Stomach (tissue), 9 donors: ENCODE results near the gene ZFPM1. TPM values are rescaled to one million over a fixed set of nuclear protein-coding genes. Genes with fewer than 3 reads are reported as not detected.

Experiments
- DNase-seq, 2 donors: peaks; one replicate each; pipeline versions ENCODE4 v3.0.0 to v3.0.0-alpha.2; 2013 to 2019
- H3K27ac ChIP-seq, 5 donors: fragments of 200-600 bp in 4 of 5; sonication (generic) in 4 of 5; one replicate each; pipeline ENCODE4 v1.5.1; 2013 to 2019; ENCODE audit warnings: mild to moderate bottlenecking in 1 of 5, moderate library complexity in 1 of 5
- H3K27me3 ChIP-seq, 3 donors: fragments of 200-600 bp; sonication (generic); one replicate each; pipeline ENCODE4 v1.5.1; 2017 to 2019; ENCODE audit warnings: mixed run types in 1 of 3
- H3K36me3 ChIP-seq, 4 donors: fragments of 200-600 bp; sonication (generic); 1 replicate in 3 of 4; 2 replicates in 1 of 4; pipeline ENCODE4 v1.5.1; 2016 to 2019
- H3K4me1 ChIP-seq, 4 donors: fragments of 200-600 bp; sonication (generic); one replicate each; pipeline ENCODE4 v1.5.1; 2016 to 2019
- H3K4me3 ChIP-seq, 4 donors: fragments of 200-600 bp; sonication (generic) in 3 of 4; one replicate each; pipeline ENCODE4 v1.5.1; 2016 to 2019; ENCODE audit warnings: mild to moderate bottlenecking in 1 of 4
- H3K9me3 ChIP-seq, 4 donors: fragments of 200-600 bp; sonication (generic); one replicate each; pipeline ENCODE4 v1.5.1; 2016 to 2019
- CTCF ChIP-seq, 7 experiments: fragments of 450-650 bp in 4 of 7; fragments of 200-600 bp in 3 of 7; sonication (generic) in 3 of 7; IDR thresholded peaks; one replicate each; pipeline ENCODE4 v1.5.1; 2016 to 2019; ENCODE audit warnings: antibody characterized with exemption in 7 of 7, control low read depth in 2 of 7, mild to moderate bottlenecking in 1 of 7
- EP300 ChIP-seq: sonication (generic); formaldehyde crosslinking; IDR thresholded peaks from one replicate; pipeline ENCODE4 v1.6.1; 2017; ENCODE audit warnings: antibody characterized with exemption
- POLR2A ChIP-seq, 4 donors: fragments of 450-650 bp; IDR thresholded peaks; one replicate each; pipeline ENCODE4 v1.6.1; 2016; ENCODE audit warnings: antibody characterized with exemption in 4 of 4, control low read depth in 2 of 4, mild to moderate bottlenecking in 1 of 4, moderate library complexity in 1 of 4
- POLR2AphosphoS5 ChIP-seq, 3 donors: sonication (generic); formaldehyde crosslinking; IDR thresholded peaks; one replicate each; pipeline ENCODE4 v1.6.1; 2016; ENCODE audit warnings: antibody characterized with exemption in 3 of 3
- WGBS, 5 donors: extraction: QIAGEN DNeasy Blood & Tissue Kit in 3 of 5; methylation state at CpG; one replicate each; pipeline versions ENCODE4 v1.1.5 to v1.1.7; 2013 to 2018; 5-methylcytosine and 5-hydroxymethylcytosine counted together
- intact Hi-C: fragments of 100-400 bp; cut with DNase I; formaldehyde crosslinking; loops from one replicate; pipeline ENCODE4 v1.15.1; 2023; ENCODE audit warnings: low total_unique reads
- polyA plus RNA-seq, 3 donors: library from polyadenylated mRNA; stranded (reverse); fragments of 200-250 nt; gene quantifications; one replicate each; pipeline ENCODE4 v1.2.3, GENCODE V29; 2013
- total RNA-seq, 5 donors: library from RNA; depleted of rRNA; stranded (reverse); fragments of >200 nt; gene quantifications; one replicate each; pipeline versions ENCODE4 v1.1.0 to v1.2.3, GENCODE V29; 2014 to 2016
- donor health status: healthy with polysubstance abuse.
- donor health status: Bipolar disorder and iron deficiency.
- donor health status: healthy.

ZFPM1 gene
- total and polyA plus RNA-seq, 8 donors, result 3.9 to 85.7 (median 12.9) TPM

- DNase-seq, result no peak
- H3K27me3 ChIP-seq, result peaks cover 0 to 54% (median 3%) of the 10 kb centered on the region in 3 donors
- TF ChIP-seq POLR2A (IDR thresholded peaks at IDR 0.05) (no peak), CTCF (IDR thresholded peaks at IDR 0.05) (no peak), POLR2AphosphoS5 (IDR thresholded peaks at IDR 0.05) (no peak), EP300 (no peak)
- intact Hi-C loops, result loop anchor here (10.0 kb wide), 1 partner anchor 81 kb away; no protein-coding TSS in a partner anchor
- H3K36me3 ChIP-seq, result peaks cover 0 to 34% (median 34%) of the 10 kb centered on the region in 4 donors
- 28 to 57% (median 46%) methylated on average over 13 to 29 of the region's 29 CpGs for whole genome bisulfite sequencing, 5 donors
- H3K4me3 ChIP-seq, result no peak overlapping the region
- peak overlapping the region; percentile 65 to 82 (median 74) for H3K27ac ChIP-seq
- H3K9me3 ChIP-seq, result no peaks in the 10 kb centered on the region
- peaks cover 50 to 73% (median 58%) of the 10 kb centered on the region in 4 donors for H3K4me1 ChIP-seq
Observed at GRCh38 chr16:88526008-88526905, 73.2 kb downstream of the ZFPM1 start.

DNA sequence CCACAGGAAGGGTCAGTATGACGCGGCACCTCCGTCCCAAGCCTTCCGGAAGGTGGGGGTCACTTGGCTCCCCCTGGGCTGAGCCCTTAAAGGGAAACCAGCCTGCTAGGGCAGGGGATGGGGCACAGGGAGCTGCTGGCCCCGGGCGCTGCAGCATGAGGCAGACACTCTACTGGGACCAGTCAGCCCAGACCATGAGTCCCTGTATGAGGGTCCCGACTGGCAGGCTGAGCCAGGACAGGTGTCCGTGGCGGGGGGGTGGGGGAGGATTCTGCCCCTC lies 73.8 kb downstream of the ZFPM1 start:
- DNase-seq, result no peak
- Histone ChIP-seq H3K27me3 (peaks cover 0 to 48% (median 3%) of the 10 kb centered on the region in 3 donors), H3K4me3 (no peak overlapping the region), H3K9me3 (no peaks in the 10 kb centered on the region), H3K27ac (peak overlapping the region; percentile 34 to 77 (median 67)), H3K36me3 (peaks cover 0 to 40% (median 39%) of the 10 kb centered on the region in 4 donors), H3K4me1 (peaks cover 50 to 77% (median 59%) of the 10 kb centered on the region in 4 donors)
- 20 to 60% (median 55%) methylated on average over 1 to 9 of the region's 9 CpGs for whole genome bisulfite sequencing, 5 donors
- intact Hi-C loops, result loop anchor here (10.0 kb wide), 1 partner anchor 82 kb away; no protein-coding TSS in a partner anchor
- TF ChIP-seq EP300, result no peak
- TF ChIP-seq CTCF (IDR thresholded peaks at IDR 0.05), result no peak
- no peak for TF ChIP-seq POLR2AphosphoS5 (IDR thresholded peaks at IDR 0.05)
- TF ChIP-seq POLR2A (IDR thresholded peaks at IDR 0.05), result no peak

DNA sequence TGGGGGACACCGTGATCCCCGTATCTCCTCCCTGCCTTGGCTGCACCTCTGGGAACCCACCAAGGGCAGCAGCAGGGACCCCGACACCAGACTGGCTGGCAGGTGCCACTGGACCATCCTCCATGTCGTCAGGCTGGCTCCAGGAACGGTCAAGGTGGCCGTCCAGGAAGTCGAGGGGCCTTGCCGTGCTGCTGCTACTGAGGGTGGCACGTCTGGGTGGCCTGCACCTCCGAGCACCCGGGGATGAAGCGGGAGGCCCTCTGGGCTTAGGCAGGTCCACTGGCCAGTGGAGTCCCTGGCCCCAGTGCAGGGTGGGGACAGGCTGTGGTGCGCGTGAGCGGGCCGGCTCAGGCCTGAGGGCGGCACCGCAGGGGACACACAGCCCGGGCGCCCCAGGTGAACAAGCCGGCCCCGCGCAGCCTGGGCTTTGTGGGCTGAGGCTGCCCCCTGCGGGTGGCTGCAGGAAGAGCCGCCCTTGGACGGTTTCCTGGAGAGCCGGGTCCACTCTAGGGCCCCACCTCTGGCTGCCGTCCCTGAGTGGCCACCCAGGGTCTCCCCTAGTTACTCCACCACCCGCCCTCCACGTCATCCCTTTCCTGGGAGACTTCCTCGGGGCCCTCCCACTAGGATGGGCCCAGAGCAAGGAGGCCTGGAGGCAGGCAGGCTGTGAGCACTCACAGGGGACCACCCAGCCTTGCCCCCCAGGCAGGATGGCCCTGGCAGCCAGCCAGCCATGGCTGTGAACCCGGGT lies 74.3 kb downstream of the ZFPM1 start:
- DNase-seq, result peak; percentile 88 to 92
- Histone ChIP-seq H3K27ac (peak overlapping the region; percentile 34 to 77 (median 67)), H3K4me1 (peaks cover 50 to 74% (median 61%) of the 10 kb centered on the region in 4 donors), H3K9me3 (no peaks in the 10 kb centered on the region), H3K4me3 (no peak overlapping the region), H3K36me3 (peaks cover 0 to 45% (median 43%) of the 10 kb centered on the region in 4 donors), H3K27me3 (peaks cover 0 to 43% (median 3%) of the 10 kb centered on the region in 3 donors)
- WGBS, 5 donors, result 18 to 33% (median 21%) methylated on average over 8 to 32 of the region's 32 CpGs
- TF ChIP-seq EP300 (no peak), CTCF (IDR thresholded peaks at IDR 0.05) (peak in 5 of 7 experiments; percentile 80 to 93 (median 91)), POLR2A (IDR thresholded peaks at IDR 0.05) (no peak), POLR2AphosphoS5 (IDR thresholded peaks at IDR 0.05) (peak in 1 of 3 donors; percentile 61)
- intact Hi-C loops, result loop anchor here (10.0 kb wide), 1 partner anchor 83 kb away; no protein-coding TSS in a partner anchor
